K562 treated with DMSO at 1 percent for 12 hours (cell line): ENCODE data around the gene OR4D6. TPM values are rescaled to one million over a fixed set of nuclear protein-coding genes. Genes with fewer than 3 reads are reported as not detected.

ENCODE experiments used
- total RNA-seq: library from RNA; unstranded; fragments of 300-600 nt; gene quantifications from 2 replicates; pipeline ENCODE4 v1.2.3, GENCODE V29; 2022; ENCODE audit not compliant: insufficient read depth

OR4D6 gene
- total RNA-seq = not detected in 2 replicates

DNA sequence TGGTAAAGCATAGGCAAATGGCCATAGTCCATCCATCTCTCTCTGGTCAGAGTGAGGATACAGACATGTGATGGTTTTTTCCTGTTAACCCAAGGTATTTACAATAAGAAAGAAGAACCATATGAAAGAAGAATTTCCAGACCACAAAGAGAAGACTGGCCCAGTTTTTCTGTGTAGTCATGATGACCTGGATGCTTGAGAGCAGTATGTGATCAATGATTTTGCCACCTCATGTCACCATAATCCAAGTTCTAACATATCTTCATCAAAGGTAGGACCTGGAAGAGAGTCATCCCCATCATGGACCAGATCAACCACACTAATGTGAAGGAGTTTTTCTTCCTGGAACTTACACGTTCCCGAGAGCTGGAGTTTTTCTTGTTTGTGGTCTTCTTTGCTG, at the start of gene OR4D6:
Gene OR4D6 (plus strand): TSS at position 301 of the 400 bp plus-strand sequence. CDS start 0 bp downstream, at position 301.

DNA sequence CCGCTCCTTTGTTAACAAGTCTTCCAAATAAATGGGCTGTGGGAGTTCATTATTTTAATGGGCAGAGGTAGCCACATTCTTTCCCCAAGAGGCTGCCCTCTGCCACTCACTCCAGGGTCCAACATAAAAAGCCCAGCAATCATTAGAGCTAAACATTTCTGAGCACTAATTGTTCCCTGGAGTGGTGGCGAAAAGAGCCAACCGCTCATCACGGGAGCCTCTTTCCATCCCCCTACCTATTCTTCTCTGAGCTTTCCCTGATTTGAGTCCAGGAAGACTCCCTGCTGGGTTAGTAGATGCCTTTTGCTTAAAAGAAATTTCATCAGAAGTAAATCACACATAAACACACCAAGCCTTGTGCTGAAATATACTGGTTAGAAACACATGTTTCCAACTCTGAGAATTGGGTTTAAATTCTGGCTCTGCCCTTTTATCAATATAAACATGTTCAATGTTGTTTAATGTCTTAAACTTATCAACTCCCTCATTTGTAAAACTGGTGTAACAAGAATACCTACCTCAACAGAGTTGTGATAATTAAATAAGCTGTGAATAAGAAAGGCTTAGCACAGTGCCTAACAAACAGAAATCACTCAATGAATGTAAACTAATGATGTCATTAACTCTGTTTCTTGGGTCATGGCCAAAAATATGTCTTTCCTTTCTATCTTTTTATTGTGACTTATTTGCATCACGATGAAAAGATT, 30.2 kb upstream of the OR4D6 start, which contains the start of gene OR5A2:
Gene OR5A2 (minus strand): TSS at position 53 of the 707 bp plus-strand sequence. CDS start 3,460 bp downstream, outside the sequence.

DNA sequence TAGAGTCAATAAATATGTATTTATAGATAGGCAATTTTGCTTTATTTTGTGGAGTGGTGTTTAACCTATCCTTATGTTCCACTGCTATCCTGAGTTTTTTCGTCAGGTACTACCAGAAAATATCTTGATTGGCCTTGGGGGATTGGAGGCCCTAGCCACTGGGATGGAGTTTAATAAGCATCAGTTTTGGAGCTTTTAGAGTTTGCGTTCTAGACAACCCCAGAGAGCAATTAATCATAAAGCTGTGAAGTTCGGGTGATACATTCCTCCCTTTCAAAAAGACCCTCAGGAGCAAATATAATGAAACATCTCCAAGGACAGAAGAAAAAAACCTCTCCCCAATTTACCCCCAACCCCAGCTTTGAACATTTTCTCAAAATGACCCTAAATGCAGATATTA, 20.6 kb upstream of the OR4D6 start, which contains the start of gene OR5A1:
Gene OR5A1 (plus strand): TSS at position 301 of the 400 bp plus-strand sequence. CDS start 6,700 bp downstream, outside the sequence.

DNA sequence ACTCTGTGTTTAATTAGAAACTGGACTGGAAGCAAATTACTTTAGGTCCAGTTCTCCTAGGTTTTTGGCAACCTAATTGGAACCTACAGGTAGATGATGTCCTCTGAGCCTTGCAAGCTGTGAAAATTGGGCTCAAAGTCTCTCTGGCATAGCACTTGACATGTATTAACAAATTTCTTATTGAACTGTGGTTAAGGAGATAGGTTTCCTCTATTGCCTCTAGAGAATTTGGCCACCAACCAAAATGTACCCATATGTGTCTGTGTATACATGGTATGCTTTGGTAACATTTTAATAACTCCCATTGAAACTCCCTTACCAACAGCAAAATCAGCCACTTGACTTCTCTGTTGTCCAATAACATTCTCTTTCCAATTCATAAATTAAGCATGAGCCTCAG, 16.3 kb downstream of the OR4D6 start, which contains the start of gene OR4D10:
Gene OR4D10 (plus strand): TSS at position 301 of the 400 bp plus-strand sequence. CDS start 4,115 bp downstream, outside the sequence.

DNA sequence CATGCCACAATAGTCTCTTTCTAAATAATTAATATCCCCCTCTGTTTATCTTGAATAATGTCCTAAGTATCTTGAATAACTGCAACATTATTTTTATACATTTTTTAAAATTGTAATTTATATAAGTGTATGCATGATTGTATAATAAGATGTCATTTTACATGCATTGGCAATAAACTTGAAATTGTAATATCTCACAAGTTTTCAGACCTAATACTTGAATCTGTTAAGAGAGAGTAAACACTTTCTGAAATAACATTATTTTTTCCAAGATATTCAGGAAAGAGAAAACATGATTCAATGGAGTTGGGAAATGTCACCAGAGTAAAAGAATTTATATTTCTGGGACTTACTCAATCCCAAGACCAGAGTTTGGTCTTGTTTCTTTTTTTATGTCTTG, 46.5 kb downstream of the OR4D6 start, which contains the start of gene OR4D11:
Gene OR4D11 (plus strand): TSS at position 301 of the 400 bp plus-strand sequence. CDS start 0 bp downstream, at position 301.

Other genes with a start within 250 kb of the OR4D6 start
- not detected in 2 replicates for gene MPEG1, start 244.0 kb upstream of the OR4D6 start, total RNA-seq
- gene OR5AN1, start 98.1 kb upstream of the OR4D6 start, total RNA-seq = not detected in 2 replicates
- gene OR5A2, start 30.5 kb upstream of the OR4D6 start, total RNA-seq = not detected in 2 replicates
- gene OR5A1, start 20.5 kb upstream of the OR4D6 start, total RNA-seq = not detected in 2 replicates
- gene OR4D10, start 16.4 kb downstream of the OR4D6 start, total RNA-seq = not detected in 2 replicates
- not detected in 2 replicates for gene OR4D11, start 46.6 kb downstream of the OR4D6 start, total RNA-seq
- not detected in 2 replicates for gene OR4D9, start 54.6 kb downstream of the OR4D6 start, total RNA-seq
- 16.7 and 50.3 TPM in 2 replicates for gene OSBP, start 158.8 kb downstream of the OR4D6 start, total RNA-seq
- 9.2 and 40.2 TPM in 2 replicates for gene PATL1, start 212.1 kb downstream of the OR4D6 start, total RNA-seq